ENCODE results near the gene SNAP29.
"Not testable (repeated sequence)": the region's sequence is repeated elsewhere in the genome, so short reads cannot be mapped to it uniquely, and the experiment has no call there.

SNAP29 gene

DNA sequence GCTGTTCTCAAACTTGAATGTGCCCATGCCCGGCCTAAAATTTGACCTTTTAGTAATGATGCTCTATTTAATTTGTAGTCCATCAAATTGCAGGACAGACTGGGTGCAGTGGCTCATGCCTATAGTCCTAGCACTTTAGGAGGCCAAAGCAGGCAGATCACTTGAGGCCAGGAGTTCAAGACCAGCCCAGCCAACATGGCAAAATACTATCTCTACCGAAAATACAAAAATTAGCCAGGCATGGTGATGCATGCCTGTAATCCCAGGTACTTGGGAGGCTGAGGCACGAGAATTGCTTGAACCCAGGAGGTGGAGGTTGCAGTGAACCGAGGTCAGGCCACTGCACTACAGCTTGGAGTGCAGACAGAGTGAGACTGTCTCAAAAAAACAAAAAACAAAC is 33.6 kb upstream of the SNAP29 start:
- H3K9me3 Mint-ChIP-seq; H3K4me1 Mint-ChIP-seq (ENCODE audit: low read depth); DNase-seq; H3K27ac Mint-ChIP-seq; H3K27me3 Mint-ChIP-seq; H3K4me3 Mint-ChIP-seq: not testable (repeated sequence)
- peaks cover 79% of the 10 kb centered on the region for H3K36me3 Mint-ChIP-seq (ENCODE audit: low read depth)

DNA sequence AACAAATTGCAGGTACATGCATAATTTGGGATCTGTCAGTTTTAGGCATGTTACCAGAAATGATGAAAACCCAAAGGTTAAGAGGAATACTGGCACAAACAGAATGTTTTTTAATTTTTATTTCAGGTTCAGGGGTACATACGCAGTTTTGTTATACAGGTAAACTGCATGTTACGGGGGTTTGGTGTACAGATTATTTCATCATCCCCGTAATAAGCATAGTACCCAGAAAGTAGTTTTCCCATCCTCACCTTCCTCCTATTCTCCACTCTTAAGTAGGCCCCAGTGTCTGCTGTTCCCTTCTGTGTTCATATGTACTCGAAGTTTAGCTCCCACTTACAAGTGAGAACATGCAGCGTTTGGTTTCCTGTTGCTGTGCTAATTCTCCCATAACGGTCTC is 33.2 kb upstream of the SNAP29 start:
- no peaks in the 10 kb centered on the region for H3K9me3 Mint-ChIP-seq
- no peak for DNase-seq
- no peaks in the 10 kb centered on the region for H3K27me3 Mint-ChIP-seq
- H3K27ac Mint-ChIP-seq = no peak overlapping the region
- H3K4me3 Mint-ChIP-seq = no peak overlapping the region
- H3K4me1 Mint-ChIP-seq (ENCODE audit: low read depth) = no peaks in the 10 kb centered on the region
- peaks cover 79% of the 10 kb centered on the region for H3K36me3 Mint-ChIP-seq (ENCODE audit: low read depth)

DNA sequence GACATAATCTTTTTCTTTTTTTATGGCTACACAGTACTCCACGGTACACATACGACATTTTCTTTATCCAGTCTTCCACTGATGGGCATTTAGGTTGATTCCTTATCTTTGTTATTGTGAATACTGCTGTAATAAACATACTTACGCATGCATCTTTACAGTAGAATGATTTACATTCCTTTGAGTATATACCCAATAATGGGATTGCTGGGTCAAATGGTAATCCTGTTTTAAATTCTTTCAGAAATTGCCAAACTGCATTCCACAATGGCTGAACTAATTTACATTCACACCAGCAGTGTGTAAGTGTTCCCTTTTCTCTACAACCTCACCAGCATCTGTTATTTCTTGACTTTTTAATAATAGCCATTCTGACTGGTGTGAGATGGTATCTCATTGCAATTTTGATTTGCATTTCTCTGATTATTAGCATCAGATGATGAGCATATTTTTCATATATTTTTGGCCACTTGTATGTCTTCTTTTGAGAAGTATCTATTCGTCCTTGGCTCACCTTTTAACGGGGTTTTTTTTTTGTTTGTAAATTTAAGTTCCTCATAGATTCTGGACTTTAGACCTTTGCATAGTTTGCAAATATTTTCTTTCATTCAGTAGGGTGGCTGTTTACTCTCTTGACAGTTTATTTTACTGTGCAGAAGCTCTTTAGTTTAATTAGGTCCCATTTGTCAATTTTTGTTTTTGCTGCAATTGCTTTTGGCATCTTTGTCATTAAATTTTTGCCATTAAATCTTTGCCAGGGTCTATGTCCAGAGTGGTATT is 32.2 kb upstream of the SNAP29 start:
- H3K4me3 Mint-ChIP-seq; H3K9me3 Mint-ChIP-seq; H3K4me1 Mint-ChIP-seq (ENCODE audit: low read depth); H3K27me3 Mint-ChIP-seq; DNase-seq: not testable (repeated sequence)
- Mint-ChIP-seq H3K27ac (peak overlapping the region; percentile 1), H3K36me3 (ENCODE audit: low read depth) (peaks cover 85% of the 10 kb centered on the region)

DNA sequence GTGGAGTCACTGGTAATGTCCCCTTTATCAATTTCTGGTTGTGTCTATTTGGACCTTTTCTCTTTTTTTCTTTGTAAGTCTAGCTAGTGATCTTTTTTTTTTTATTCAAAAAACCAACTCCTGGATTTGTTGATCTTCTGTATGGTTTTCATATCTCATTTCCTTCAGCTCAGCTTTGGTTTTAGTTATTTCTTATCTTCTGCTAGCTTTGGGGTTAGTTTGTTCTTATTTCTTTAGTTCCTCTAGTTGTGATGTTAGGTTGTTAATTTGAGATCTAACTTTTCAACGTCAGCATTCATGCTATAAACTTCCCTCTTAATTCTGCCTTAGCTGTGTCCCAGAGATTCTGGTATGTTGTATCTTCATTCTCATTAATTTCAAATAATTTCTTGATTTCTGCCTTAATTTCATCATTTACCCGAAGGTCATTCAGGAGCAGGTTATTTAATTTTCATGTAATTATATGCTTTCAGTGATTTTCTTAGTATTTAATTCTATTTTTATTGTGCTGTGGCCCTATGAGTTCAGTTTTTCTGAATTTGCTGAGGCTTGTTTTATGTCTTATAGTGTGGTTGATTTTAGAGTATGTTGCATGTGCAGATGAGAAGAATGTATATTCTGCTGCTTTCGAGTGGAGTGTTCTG is 29.2 kb upstream of the SNAP29 start:
- no peak for DNase-seq
- Mint-ChIP-seq H3K9me3 (no peaks in the 10 kb centered on the region), H3K4me1 (ENCODE audit: low read depth) (no peaks in the 10 kb centered on the region), H3K36me3 (ENCODE audit: low read depth) (peaks cover 91% of the 10 kb centered on the region), H3K4me3 (no peak overlapping the region), H3K27ac (peak overlapping the region; percentile 22), H3K27me3 (no peaks in the 10 kb centered on the region)

GRCh38 chr22:20833225-20833665 is 25.6 kb upstream of the SNAP29 start:
- DNase-seq = no peak
- no peak overlapping the region for H3K4me3 Mint-ChIP-seq
- no peaks in the 10 kb centered on the region for H3K9me3 Mint-ChIP-seq
- H3K36me3 Mint-ChIP-seq (ENCODE audit: low read depth) = peaks cover 65% of the 10 kb centered on the region
- H3K4me1 Mint-ChIP-seq (ENCODE audit: low read depth) = peaks cover 6% of the 10 kb centered on the region
- no peak overlapping the region for H3K27ac Mint-ChIP-seq
- no peaks in the 10 kb centered on the region for H3K27me3 Mint-ChIP-seq

DNA sequence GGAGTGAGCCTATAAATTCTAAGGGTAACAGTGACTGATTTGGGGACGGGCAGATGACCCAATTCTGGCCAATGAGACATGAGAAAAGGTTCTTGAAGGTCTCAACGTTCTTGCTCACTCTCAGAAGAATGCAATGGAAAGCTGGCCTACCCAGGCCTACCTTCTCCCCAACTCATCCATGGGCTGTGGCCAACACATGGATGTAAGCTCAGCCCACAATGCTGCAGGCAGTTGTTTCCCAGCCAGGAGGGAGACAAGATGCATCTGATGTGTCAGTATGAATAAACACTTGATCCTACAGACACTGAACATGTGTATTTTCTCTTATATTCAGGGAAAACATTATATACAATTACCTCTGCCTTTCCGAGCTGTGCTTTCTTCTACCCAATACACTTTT is 24.6 kb upstream of the SNAP29 start:
- peaks cover 55% of the 10 kb centered on the region for H3K36me3 Mint-ChIP-seq (ENCODE audit: low read depth)
- peaks cover 11% of the 10 kb centered on the region for H3K4me1 Mint-ChIP-seq (ENCODE audit: low read depth)

DNA sequence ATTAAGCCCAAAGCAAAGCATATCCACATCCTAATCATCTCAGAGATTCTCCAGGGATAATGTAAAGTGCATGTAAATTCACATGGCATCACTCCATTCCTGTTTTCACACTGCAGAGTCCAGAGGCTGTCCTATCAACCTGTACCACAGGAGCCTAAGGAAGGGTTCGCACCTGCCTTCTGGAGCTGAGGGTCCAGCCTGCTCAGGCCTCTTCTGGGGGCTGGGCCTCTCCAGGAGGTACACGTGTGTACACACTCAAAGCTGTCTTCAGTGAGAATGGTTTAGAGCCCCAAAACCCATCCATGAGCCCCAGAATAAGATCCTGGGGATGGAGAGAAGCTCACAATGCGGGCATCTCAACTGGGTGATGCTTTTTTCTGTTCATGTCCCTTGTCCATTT is 24.1 kb upstream of the SNAP29 start:
- H3K4me3 Mint-ChIP-seq = no peak overlapping the region
- peaks cover 13% of the 10 kb centered on the region for H3K4me1 Mint-ChIP-seq (ENCODE audit: low read depth)
- no peak for DNase-seq
- H3K36me3 Mint-ChIP-seq (ENCODE audit: low read depth) = peaks cover 50% of the 10 kb centered on the region
- no peak overlapping the region for H3K27ac Mint-ChIP-seq
- no peaks in the 10 kb centered on the region for H3K27me3 Mint-ChIP-seq
- H3K9me3 Mint-ChIP-seq = no peaks in the 10 kb centered on the region

More for the DNA sequence above, 24.6 kb upstream of the SNAP29 start:
- Mint-ChIP-seq H3K27me3 (no peaks in the 10 kb centered on the region), H3K27ac (no peak overlapping the region), H3K4me3 (no peak overlapping the region), H3K9me3 (no peaks in the 10 kb centered on the region)
- no peak for DNase-seq

DNA sequence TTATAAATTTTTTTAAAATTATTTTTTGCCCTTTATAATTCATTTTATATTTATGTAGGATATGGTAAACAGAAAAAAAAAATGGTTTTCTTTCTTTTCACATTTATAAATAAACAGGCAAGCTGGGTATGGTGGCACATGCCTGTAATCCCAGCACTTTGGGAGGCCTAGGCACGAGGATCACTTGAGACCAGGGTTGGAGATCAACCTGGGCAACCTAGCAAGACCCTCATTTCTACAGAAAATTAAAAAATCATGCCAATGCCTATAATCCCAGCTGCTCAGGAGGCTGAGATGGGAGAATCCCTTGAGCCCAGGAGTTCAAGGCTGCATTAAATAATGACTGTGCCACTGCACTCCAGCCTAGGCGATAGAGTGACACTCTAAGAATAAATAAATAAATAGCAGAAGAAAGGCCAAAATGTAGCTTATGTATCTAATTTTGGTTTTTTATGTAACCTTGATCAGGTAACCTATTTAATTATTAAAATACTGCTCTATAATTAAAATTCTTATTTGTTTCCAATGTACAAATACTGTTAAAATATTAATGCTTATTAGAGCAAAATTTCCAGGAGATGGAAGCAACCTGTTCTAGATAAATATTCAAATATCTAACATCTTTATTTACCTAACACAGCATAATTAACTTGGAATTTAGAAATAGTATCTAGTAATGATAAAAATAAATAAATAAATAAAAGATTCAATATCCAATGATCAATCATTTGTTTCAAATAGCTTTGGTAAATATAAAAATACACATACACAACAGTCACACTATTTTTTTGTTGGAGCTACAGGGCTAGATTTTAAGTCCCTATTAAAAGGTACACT is 21.6 kb upstream of the SNAP29 start:
- no peaks in the 10 kb centered on the region for H3K27me3 Mint-ChIP-seq
- DNase-seq = no peak
- H3K4me3 Mint-ChIP-seq = no peak overlapping the region
- peaks cover 27% of the 10 kb centered on the region for H3K36me3 Mint-ChIP-seq (ENCODE audit: low read depth)
- H3K4me1 Mint-ChIP-seq (ENCODE audit: low read depth) = peaks cover 33% of the 10 kb centered on the region
- H3K27ac Mint-ChIP-seq = no peak overlapping the region
- H3K9me3 Mint-ChIP-seq = no peaks in the 10 kb centered on the region

DNA sequence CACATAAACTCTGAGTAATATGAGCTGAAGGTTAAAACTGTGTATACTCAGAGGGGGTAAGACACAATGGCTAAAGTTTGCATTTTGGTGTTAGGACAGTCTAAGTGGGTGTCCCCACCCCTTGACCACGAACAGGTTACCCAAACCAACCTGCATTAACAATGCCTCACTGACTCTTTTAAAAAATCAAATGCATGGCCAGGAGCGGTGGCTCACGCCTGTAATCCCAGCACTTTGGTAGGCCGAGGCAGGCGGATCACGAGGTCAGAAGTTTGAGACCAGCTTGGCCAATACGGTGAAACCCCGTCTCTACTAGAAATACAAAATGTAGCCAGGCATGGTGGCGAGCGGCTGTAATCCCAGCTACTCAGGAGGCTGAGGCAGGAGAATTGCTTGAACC is 19.5 kb upstream of the SNAP29 start:
- not testable (repeated sequence) for H3K27me3 Mint-ChIP-seq; H3K27ac Mint-ChIP-seq; DNase-seq; H3K9me3 Mint-ChIP-seq; H3K36me3 Mint-ChIP-seq (ENCODE audit: low read depth); H3K4me3 Mint-ChIP-seq
- peaks cover 44% of the 10 kb centered on the region for H3K4me1 Mint-ChIP-seq (ENCODE audit: low read depth)

GRCh38 chr22:20839837-20840645 is 18.8 kb upstream of the SNAP29 start:
- Mint-ChIP-seq H3K36me3 (ENCODE audit: low read depth) (peaks cover 2% of the 10 kb centered on the region), H3K4me3 (no peak overlapping the region), H3K27me3 (no peaks in the 10 kb centered on the region), H3K9me3 (no peaks in the 10 kb centered on the region), H3K4me1 (ENCODE audit: low read depth) (peaks cover 50% of the 10 kb centered on the region), H3K27ac (no peak overlapping the region)
- no peak for DNase-seq

GRCh38 chr22:20840646-20841371 is 18.0 kb upstream of the SNAP29 start:
- Mint-ChIP-seq H3K9me3 (no peaks in the 10 kb centered on the region), H3K27me3 (no peaks in the 10 kb centered on the region), H3K4me1 (ENCODE audit: low read depth) (peaks cover 56% of the 10 kb centered on the region), H3K36me3 (ENCODE audit: low read depth) (no peaks in the 10 kb centered on the region), H3K4me3 (no peak overlapping the region), H3K27ac (peak overlapping the region; percentile 24)
- DNase-seq = no peak

GRCh38 chr22:20843501-20843900 is 15.3 kb upstream of the SNAP29 start:
- H3K4me3 Mint-ChIP-seq = no peak overlapping the region
- H3K4me1 Mint-ChIP-seq (ENCODE audit: low read depth) = peaks cover 57% of the 10 kb centered on the region
- H3K36me3 Mint-ChIP-seq (ENCODE audit: low read depth) = no peaks in the 10 kb centered on the region
- no peaks in the 10 kb centered on the region for H3K27me3 Mint-ChIP-seq
- no peaks in the 10 kb centered on the region for H3K9me3 Mint-ChIP-seq
- DNase-seq = no peak
- no peak overlapping the region for H3K27ac Mint-ChIP-seq

- Mint-ChIP-seq H3K4me1 (ENCODE audit: low read depth) (peaks cover 59% of the 10 kb centered on the region), H3K27ac (no peak overlapping the region), H3K9me3 (no peaks in the 10 kb centered on the region), H3K27me3 (no peaks in the 10 kb centered on the region), H3K36me3 (ENCODE audit: low read depth) (no peaks in the 10 kb centered on the region), H3K4me3 (no peak overlapping the region)
- DNase-seq = no peak
Observed at GRCh38 chr22:20844055-20845037, 14.5 kb upstream of the SNAP29 start.
